WTC11 (cell line): ENCODE data around the gene ZNF292. TPM values are rescaled to one million over a fixed set of nuclear protein-coding genes. Genes with fewer than 3 reads are reported as not detected.

ENCODE experiments used
- ATAC-seq: fragments of 200-7000 bp; cut with Tn5 transposase; 2 replicates; pipeline ENCODE4 v1.10.0; 2021; ENCODE audit warnings: mild to moderate bottlenecking, moderate library complexity
- CTCF ChIA-PET: fragments of 300-600 bp; sonication (Branson Sonifier 250); formaldehyde crosslinking; loops from one replicate; lab custom pipeline; 2021; ENCODE audit warnings: antibody characterized with exemption; lab: Charles Lee
- POLR2A ChIA-PET: fragments of 350-600 bp; sonication (Branson Sonifier 250); formaldehyde crosslinking; loops from one replicate; lab custom pipeline; 2021; ENCODE audit warnings: antibody characterized with exemption; lab: Charles Lee
- DNase-seq: peaks from one replicate; pipeline ENCODE4 v3.0.0; 2021; ENCODE audit warnings: low spot score
- H3K27ac Mint-ChIP-seq: 2 replicates; pipeline ENCODE4 v1.8.0; 2021; ENCODE audit warnings: mixed read lengths
- H3K27me3 Mint-ChIP-seq: 2 replicates; pipeline ENCODE4 v1.8.0; 2021; ENCODE audit warnings: low read depth, mild to moderate bottlenecking, moderate library complexity, mixed read lengths
- H3K36me3 Mint-ChIP-seq: 2 replicates; pipeline ENCODE4 v1.8.0; 2021; ENCODE audit warnings: mixed read lengths
- H3K4me1 Mint-ChIP-seq: 2 replicates; pipeline ENCODE4 v1.8.0; 2022; ENCODE audit warnings: mixed read lengths
- H3K4me3 Mint-ChIP-seq: 2 replicates; pipeline ENCODE4 v1.8.0; 2021; ENCODE audit warnings: mild to moderate bottlenecking, moderate library complexity, mixed read lengths
- H3K9me3 Mint-ChIP-seq: 2 replicates; pipeline ENCODE4 v1.8.0; 2021; ENCODE audit warnings: mixed read lengths
- ETV6 ChIP-seq: sonication (generic); formaldehyde crosslinking; IDR thresholded peaks from 2 replicates; pipeline ENCODE4 v1.8.1; 2022; ENCODE audit warnings: mild to moderate bottlenecking, missing genetic modification reagents
- GRHL2 ChIP-seq: fragments of 250-450 bp; sonication (Bioruptor Pico); IDR thresholded peaks from 2 replicates; pipeline ENCODE4 v1.8.0; 2022; ENCODE audit warnings: mild to moderate bottlenecking, moderate library complexity; ENCODE audit not compliant: insufficient replicate concordance, severe bottlenecking
- HMGA2 ChIP-seq: fragments of 250-450 bp; sonication (Bioruptor Pico); IDR thresholded peaks from 2 replicates; pipeline ENCODE4 v1.4.0; 2021; ENCODE audit warnings: mild to moderate bottlenecking, moderate library complexity
- NFYB ChIP-seq: sonication (generic); formaldehyde crosslinking; conservative IDR thresholded peaks from 2 replicates; pipeline ENCODE4 v1.8.0; 2022; ENCODE audit warnings: low read depth, missing genetic modification reagents
- NR3C1 ChIP-seq: sonication (generic); formaldehyde crosslinking; conservative IDR thresholded peaks from 2 replicates; pipeline ENCODE4 v1.8.1; 2023; ENCODE audit warnings: low read depth, mild to moderate bottlenecking, missing genetic modification reagents
- RELA ChIP-seq: sonication (generic); formaldehyde crosslinking; IDR thresholded peaks from 2 replicates; pipeline ENCODE4 v1.8.1; 2022; ENCODE audit warnings: missing genetic modification reagents, mild to moderate bottlenecking, borderline replicate concordance
- RORB ChIP-seq: fragments of 250-450 bp; sonication (Bioruptor Pico); IDR thresholded peaks from 2 replicates; pipeline ENCODE4 v1.9.0; 2021; ENCODE audit warnings: mild to moderate bottlenecking
- SMAD3 ChIP-seq: sonication (generic); formaldehyde crosslinking; IDR thresholded peaks from 2 replicates; pipeline ENCODE4 v1.8.0; 2022; ENCODE audit warnings: missing genetic modification reagents, mild to moderate bottlenecking, borderline replicate concordance
- SMAD4 ChIP-seq: sonication (generic); formaldehyde crosslinking; IDR thresholded peaks from 2 replicates; pipeline ENCODE4 v1.8.0; 2022; ENCODE audit warnings: mild to moderate bottlenecking, missing genetic modification reagents
- TP53 ChIP-seq: sonication (generic); formaldehyde crosslinking; IDR thresholded peaks from 2 replicates; pipeline ENCODE4 v1.8.1; 2023; ENCODE audit warnings: mild to moderate bottlenecking, missing genetic modification reagents
- ZNF219 ChIP-seq: sonication (generic); formaldehyde crosslinking; IDR thresholded peaks from 2 replicates; pipeline ENCODE4 v1.8.0; 2023; ENCODE audit warnings: missing genetic modification reagents, mild to moderate bottlenecking, borderline replicate concordance
- ZNF396 ChIP-seq: fragments of 250-450 bp; sonication (Bioruptor Pico); IDR thresholded peaks from 2 replicates; pipeline ENCODE4 v1.8.0; 2021; ENCODE audit warnings: mild to moderate bottlenecking, moderate library complexity, borderline replicate concordance
- total RNA-seq: library from RNA; stranded (reverse); gene quantifications from 3 replicates; pipeline ENCODE4 v1.2.3, GENCODE V29; 2021
- TF ChIP-seq, protein P1 (sequence below): sonication (generic); formaldehyde crosslinking; IDR thresholded peaks from 2 replicates; pipeline ENCODE4 v1.8.1; 2022; ENCODE audit warnings: mild to moderate bottlenecking, moderate library complexity, missing genetic modification reagents
- TF ChIP-seq, protein P2 (sequence below): sonication (generic); formaldehyde crosslinking; IDR thresholded peaks from 2 replicates; pipeline ENCODE4 v1.8.0; 2023; ENCODE audit warnings: missing genetic modification reagents, mild to moderate bottlenecking, borderline replicate concordance
- TF ChIP-seq, protein P3 (sequence below): sonication (generic); formaldehyde crosslinking; IDR thresholded peaks from 2 replicates; pipeline ENCODE4 v1.8.0; 2022; ENCODE audit warnings: missing genetic modification reagents
- TF ChIP-seq, protein P4 (sequence below): sonication (generic); formaldehyde crosslinking; IDR thresholded peaks from 2 replicates; pipeline ENCODE4 v1.8.1; 2023; ENCODE audit warnings: mild to moderate bottlenecking, moderate library complexity, missing genetic modification reagents
- TF ChIP-seq, protein P5 (sequence below): sonication (generic); formaldehyde crosslinking; IDR thresholded peaks from 2 replicates; pipeline ENCODE4 v1.8.1; 2023; ENCODE audit warnings: mild to moderate bottlenecking, missing genetic modification reagents
- TF ChIP-seq, protein P6 (sequence below): fragments of 200-600 bp; IDR thresholded peaks from 2 replicates; pipeline ENCODE4 v1.8.0; 2022; ENCODE audit warnings: antibody characterized with exemption

The ZNF292 gene
- total RNA-seq, 1 experiment from 2014 or later = 42.1 TPM

DNA sequence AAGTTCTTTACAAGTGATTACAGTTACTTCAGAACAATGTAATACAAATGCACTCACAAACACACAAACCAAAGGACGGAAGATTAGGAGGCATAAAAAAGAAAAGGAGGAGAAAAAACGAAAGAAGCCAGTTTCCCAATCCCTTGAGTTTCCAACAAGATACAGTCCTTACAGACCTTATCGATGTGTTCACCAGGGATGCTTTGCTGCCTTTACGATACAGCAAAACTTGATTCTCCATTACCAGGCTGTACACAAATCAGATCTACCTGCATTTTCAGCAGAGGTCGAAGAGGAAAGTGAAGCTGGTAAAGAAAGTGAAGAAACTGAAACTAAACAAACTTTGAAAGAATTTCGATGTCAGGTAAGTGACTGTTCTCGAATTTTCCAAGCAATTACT is 104.4 kb downstream of the ZNF292 start:
- CTCF ChIA-PET = no interaction called here
- TF ChIP-seq GRHL2 = no peak
- TF ChIP-seq, protein P1, sequence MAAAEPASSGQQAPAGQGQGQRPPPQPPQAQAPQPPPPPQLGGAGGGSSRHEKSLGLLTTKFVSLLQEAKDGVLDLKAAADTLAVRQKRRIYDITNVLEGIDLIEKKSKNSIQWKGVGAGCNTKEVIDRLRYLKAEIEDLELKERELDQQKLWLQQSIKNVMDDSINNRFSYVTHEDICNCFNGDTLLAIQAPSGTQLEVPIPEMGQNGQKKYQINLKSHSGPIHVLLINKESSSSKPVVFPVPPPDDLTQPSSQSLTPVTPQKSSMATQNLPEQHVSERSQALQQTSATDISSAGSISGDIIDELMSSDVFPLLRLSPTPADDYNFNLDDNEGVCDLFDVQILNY (CRISPR knock-in tag) = no peak
- TF ChIP-seq RELA (CRISPR knock-in tag) = no peak
- TF ChIP-seq, protein P2, sequence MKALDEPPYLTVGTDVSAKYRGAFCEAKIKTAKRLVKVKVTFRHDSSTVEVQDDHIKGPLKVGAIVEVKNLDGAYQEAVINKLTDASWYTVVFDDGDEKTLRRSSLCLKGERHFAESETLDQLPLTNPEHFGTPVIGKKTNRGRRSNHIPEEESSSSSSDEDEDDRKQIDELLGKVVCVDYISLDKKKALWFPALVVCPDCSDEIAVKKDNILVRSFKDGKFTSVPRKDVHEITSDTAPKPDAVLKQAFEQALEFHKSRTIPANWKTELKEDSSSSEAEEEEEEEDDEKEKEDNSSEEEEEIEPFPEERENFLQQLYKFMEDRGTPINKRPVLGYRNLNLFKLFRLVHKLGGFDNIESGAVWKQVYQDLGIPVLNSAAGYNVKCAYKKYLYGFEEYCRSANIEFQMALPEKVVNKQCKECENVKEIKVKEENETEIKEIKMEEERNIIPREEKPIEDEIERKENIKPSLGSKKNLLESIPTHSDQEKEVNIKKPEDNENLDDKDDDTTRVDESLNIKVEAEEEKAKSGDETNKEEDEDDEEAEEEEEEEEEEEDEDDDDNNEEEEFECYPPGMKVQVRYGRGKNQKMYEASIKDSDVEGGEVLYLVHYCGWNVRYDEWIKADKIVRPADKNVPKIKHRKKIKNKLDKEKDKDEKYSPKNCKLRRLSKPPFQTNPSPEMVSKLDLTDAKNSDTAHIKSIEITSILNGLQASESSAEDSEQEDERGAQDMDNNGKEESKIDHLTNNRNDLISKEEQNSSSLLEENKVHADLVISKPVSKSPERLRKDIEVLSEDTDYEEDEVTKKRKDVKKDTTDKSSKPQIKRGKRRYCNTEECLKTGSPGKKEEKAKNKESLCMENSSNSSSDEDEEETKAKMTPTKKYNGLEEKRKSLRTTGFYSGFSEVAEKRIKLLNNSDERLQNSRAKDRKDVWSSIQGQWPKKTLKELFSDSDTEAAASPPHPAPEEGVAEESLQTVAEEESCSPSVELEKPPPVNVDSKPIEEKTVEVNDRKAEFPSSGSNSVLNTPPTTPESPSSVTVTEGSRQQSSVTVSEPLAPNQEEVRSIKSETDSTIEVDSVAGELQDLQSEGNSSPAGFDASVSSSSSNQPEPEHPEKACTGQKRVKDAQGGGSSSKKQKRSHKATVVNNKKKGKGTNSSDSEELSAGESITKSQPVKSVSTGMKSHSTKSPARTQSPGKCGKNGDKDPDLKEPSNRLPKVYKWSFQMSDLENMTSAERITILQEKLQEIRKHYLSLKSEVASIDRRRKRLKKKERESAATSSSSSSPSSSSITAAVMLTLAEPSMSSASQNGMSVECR (CRISPR knock-in tag) = no peak
- TF ChIP-seq, protein P3, sequence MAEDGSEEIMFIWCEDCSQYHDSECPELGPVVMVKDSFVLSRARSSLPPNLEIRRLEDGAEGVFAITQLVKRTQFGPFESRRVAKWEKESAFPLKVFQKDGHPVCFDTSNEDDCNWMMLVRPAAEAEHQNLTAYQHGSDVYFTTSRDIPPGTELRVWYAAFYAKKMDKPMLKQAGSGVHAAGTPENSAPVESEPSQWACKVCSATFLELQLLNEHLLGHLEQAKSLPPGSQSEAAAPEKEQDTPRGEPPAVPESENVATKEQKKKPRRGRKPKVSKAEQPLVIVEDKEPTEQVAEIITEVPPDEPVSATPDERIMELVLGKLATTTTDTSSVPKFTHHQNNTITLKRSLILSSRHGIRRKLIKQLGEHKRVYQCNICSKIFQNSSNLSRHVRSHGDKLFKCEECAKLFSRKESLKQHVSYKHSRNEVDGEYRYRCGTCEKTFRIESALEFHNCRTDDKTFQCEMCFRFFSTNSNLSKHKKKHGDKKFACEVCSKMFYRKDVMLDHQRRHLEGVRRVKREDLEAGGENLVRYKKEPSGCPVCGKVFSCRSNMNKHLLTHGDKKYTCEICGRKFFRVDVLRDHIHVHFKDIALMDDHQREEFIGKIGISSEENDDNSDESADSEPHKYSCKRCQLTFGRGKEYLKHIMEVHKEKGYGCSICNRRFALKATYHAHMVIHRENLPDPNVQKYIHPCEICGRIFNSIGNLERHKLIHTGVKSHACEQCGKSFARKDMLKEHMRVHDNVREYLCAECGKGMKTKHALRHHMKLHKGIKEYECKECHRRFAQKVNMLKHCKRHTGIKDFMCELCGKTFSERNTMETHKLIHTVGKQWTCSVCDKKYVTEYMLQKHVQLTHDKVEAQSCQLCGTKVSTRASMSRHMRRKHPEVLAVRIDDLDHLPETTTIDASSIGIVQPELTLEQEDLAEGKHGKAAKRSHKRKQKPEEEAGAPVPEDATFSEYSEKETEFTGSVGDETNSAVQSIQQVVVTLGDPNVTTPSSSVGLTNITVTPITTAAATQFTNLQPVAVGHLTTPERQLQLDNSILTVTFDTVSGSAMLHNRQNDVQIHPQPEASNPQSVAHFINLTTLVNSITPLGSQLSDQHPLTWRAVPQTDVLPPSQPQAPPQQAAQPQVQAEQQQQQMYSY (CRISPR knock-in tag) = no peak
- no peak for TF ChIP-seq HMGA2 (CRISPR knock-in tag)
- no peak for TF ChIP-seq SMAD4 (CRISPR knock-in tag)
- TF ChIP-seq, protein P4, sequence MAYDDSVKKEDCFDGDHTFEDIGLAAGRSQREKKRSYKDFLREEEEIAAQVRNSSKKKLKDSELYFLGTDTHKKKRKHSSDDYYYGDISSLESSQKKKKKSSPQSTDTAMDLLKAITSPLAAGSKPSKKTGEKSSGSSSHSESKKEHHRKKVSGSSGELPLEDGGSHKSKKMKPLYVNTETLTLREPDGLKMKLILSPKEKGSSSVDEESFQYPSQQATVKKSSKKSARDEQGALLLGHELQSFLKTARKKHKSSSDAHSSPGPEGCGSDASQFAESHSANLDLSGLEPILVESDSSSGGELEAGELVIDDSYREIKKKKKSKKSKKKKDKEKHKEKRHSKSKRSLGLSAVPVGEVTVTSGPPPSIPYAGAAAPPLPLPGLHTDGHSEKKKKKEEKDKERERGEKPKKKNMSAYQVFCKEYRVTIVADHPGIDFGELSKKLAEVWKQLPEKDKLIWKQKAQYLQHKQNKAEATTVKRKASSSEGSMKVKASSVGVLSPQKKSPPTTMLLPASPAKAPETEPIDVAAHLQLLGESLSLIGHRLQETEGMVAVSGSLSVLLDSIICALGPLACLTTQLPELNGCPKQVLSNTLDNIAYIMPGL = no peak
- TF ChIP-seq ETV6 (CRISPR knock-in tag) = no peak
- no peak for TF ChIP-seq ZNF219 (CRISPR knock-in tag)
- TF ChIP-seq SMAD3 (CRISPR knock-in tag) = no peak
- no peak for TF ChIP-seq TP53 (CRISPR knock-in tag)
- TF ChIP-seq, protein P5, sequence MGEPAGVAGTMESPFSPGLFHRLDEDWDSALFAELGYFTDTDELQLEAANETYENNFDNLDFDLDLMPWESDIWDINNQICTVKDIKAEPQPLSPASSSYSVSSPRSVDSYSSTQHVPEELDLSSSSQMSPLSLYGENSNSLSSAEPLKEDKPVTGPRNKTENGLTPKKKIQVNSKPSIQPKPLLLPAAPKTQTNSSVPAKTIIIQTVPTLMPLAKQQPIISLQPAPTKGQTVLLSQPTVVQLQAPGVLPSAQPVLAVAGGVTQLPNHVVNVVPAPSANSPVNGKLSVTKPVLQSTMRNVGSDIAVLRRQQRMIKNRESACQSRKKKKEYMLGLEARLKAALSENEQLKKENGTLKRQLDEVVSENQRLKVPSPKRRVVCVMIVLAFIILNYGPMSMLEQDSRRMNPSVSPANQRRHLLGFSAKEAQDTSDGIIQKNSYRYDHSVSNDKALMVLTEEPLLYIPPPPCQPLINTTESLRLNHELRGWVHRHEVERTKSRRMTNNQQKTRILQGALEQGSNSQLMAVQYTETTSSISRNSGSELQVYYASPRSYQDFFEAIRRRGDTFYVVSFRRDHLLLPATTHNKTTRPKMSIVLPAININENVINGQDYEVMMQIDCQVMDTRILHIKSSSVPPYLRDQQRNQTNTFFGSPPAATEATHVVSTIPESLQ (CRISPR knock-in tag) = no peak
- TF ChIP-seq RORB = no peak
- TF ChIP-seq NFYB (CRISPR knock-in tag) = no peak
- TF ChIP-seq ZNF396 = no peak
- no peak for TF ChIP-seq NR3C1 (CRISPR knock-in tag)
- TF ChIP-seq, protein P6, sequence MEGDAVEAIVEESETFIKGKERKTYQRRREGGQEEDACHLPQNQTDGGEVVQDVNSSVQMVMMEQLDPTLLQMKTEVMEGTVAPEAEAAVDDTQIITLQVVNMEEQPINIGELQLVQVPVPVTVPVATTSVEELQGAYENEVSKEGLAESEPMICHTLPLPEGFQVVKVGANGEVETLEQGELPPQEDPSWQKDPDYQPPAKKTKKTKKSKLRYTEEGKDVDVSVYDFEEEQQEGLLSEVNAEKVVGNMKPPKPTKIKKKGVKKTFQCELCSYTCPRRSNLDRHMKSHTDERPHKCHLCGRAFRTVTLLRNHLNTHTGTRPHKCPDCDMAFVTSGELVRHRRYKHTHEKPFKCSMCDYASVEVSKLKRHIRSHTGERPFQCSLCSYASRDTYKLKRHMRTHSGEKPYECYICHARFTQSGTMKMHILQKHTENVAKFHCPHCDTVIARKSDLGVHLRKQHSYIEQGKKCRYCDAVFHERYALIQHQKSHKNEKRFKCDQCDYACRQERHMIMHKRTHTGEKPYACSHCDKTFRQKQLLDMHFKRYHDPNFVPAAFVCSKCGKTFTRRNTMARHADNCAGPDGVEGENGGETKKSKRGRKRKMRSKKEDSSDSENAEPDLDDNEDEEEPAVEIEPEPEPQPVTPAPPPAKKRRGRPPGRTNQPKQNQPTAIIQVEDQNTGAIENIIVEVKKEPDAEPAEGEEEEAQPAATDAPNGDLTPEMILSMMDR = no peak
- POLR2A ChIA-PET = interaction anchor here (0.6 kb wide), 1 partner anchor 1609 kb away, joined by 3 read pairs; no protein-coding TSS in a partner anchor
- ATAC-seq (no peak), DNase-seq (no peak)
- peaks cover 5% of the 10 kb centered on the region; the same call in 1 of the 2 replicates for H3K27me3 Mint-ChIP-seq
- peaks cover 68% of the 10 kb centered on the region for H3K36me3 Mint-ChIP-seq
- H3K4me1 Mint-ChIP-seq = peaks cover 20% of the 10 kb centered on the region
- H3K27ac Mint-ChIP-seq = no peak overlapping the region; the same call in 1 of the 2 replicates
- H3K4me3 Mint-ChIP-seq = no peak overlapping the region
- H3K9me3 Mint-ChIP-seq = peaks cover 61% of the 10 kb centered on the region
